Ascending aorta (tissue), 2 donors: ENCODE results near the gene USH1G. TPM values are rescaled to one million over a fixed set of nuclear protein-coding genes. Genes with fewer than 3 reads are reported as not detected.

Source experiments
- DNase-seq, 2 donors: peaks; one replicate each; pipeline ENCODE4 v3.0.0-alpha.2; 2019; ENCODE audit warnings: low spot score in 2 of 2
- H3K27ac ChIP-seq, 2 donors: fragments of 200-600 bp; sonication (generic); one replicate each; pipeline ENCODE4 v1.5.1; 2016 to 2017; ENCODE audit warnings: mild to moderate bottlenecking in 1 of 2
- H3K27me3 ChIP-seq: fragments of 200-600 bp; sonication (generic); one replicate; pipeline ENCODE4 v1.5.1; 2017
- H3K36me3 ChIP-seq, 2 donors: fragments of 200-600 bp; sonication (generic); one replicate each; pipeline ENCODE4 v1.5.1; 2016
- H3K4me1 ChIP-seq, 2 donors: fragments of 200-600 bp; sonication (generic); one replicate each; pipeline ENCODE4 v1.5.1; 2016 to 2017; ENCODE audit warnings: mild to moderate bottlenecking in 1 of 2
- H3K4me3 ChIP-seq, 2 donors: fragments of 200-600 bp; sonication (generic); one replicate each; pipeline ENCODE4 v1.5.1; 2016 to 2017; ENCODE audit warnings: mild to moderate bottlenecking in 1 of 2
- H3K9me3 ChIP-seq, 2 donors: fragments of 200-600 bp; sonication (generic); one replicate each; pipeline ENCODE4 v1.5.1; 2016
- CTCF ChIP-seq, 3 experiments: fragments of 200-600 bp in 2 of 3; fragments of 450-650 bp in 1 of 3; sonication (generic) in 2 of 3; IDR thresholded peaks; one replicate each; pipeline ENCODE4 v1.5.1; 2016 to 2019; ENCODE audit warnings: antibody characterized with exemption in 3 of 3, mild to moderate bottlenecking in 1 of 3, moderate library complexity in 1 of 3
- intact Hi-C: fragments of 100-400 bp; cut with DNase I; formaldehyde crosslinking; loops from one replicate; pipeline ENCODE4 v1.15.1; 2023
- total RNA-seq: library from RNA; depleted of rRNA; stranded (reverse); fragments of >200 nt; gene quantifications from one replicate; pipeline ENCODE4 v1.1.0, GENCODE V29; 2016

Gene USH1G
- total RNA-seq, 1 donor from 2014 or later = not detected

- H3K27ac ChIP-seq = no peak overlapping the region
- H3K4me3 ChIP-seq = no peak overlapping the region
- H3K27me3 ChIP-seq = no peaks in the 10 kb centered on the region
- DNase-seq = no peak
- no peaks in the 10 kb centered on the region for H3K36me3 ChIP-seq
- TF ChIP-seq CTCF (IDR thresholded peaks at IDR 0.05) = no peak
- no peaks in the 10 kb centered on the region for H3K4me1 ChIP-seq
- no peaks in the 10 kb centered on the region for H3K9me3 ChIP-seq
- intact Hi-C loops = no loop called here
Measured at GRCh38 chr17:74945543-74945942, 22.5 kb upstream of the USH1G start.

DNA sequence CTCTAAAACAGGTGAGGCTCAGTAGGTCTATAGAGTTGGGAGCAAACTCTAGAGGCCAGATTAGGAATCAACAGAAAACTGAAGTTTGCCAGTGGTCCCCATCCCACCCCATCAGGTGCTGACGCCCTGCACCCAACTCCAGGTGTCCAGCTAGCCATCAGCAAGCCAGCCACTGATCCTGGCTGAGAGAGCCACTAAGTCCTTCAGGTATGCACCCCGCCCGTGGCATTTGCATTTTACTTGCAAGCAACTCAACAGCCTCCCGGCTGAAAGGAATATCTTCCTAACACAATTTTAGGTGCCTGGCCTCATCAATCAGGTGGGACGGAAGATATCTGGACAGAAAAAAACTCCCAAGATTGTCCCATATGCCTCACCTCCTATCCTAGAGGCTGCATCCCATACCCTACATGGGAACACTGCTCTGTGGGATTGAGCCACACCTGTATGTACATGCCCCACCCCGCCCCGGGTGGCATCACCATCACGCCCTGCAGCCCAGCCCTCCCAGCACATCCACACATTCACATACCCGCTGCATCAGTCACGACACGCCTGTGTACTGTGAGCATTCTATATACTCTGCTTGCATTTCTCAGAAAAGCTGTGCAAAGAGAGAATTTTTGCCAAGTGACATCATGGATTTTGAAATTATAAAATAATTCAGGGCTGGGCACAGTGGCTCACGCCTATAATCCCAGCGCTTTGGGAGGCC is 20.9 kb upstream of the USH1G start:
- Histone ChIP-seq H3K4me3 (no peak overlapping the region), H3K9me3 (no peaks in the 10 kb centered on the region), H3K36me3 (no peaks in the 10 kb centered on the region), H3K27ac (no peak overlapping the region), H3K4me1 (no peaks in the 10 kb centered on the region), H3K27me3 (no peaks in the 10 kb centered on the region)
- no peak for DNase-seq
- TF ChIP-seq CTCF (IDR thresholded peaks at IDR 0.05) = no peak
- intact Hi-C loops = no loop called here

DNA sequence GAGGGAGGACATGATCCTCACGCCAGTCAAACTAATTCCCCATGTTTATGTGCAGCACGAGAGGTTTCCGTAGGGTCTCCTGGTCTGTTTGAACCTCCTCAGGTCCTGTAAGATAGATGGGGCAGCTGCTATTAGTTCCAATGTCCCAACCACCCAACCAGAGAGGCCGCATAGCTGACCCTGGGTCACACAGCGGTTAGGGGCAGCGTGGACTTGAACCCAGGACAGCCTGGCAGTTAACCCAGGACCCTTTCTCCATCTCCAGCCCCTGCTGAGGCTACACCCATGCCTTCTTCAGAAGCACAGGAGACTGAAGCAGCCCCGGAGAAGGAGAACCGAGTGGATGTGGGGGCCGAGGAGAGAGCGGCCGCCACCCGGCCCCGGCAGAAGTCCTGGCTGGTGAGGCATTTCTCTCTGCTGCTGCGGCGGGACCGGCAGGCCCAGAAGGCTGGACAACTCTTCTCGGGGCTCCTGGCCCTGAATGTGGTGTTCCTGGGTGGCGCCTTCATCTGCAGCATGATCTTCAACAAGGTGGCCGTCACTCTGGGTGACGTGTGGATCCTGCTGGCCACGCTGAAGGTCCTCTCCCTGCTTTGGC is 18.2 kb upstream of the USH1G start:
- Histone ChIP-seq H3K9me3 (no peaks in the 10 kb centered on the region), H3K4me1 (no peaks in the 10 kb centered on the region), H3K36me3 (no peaks in the 10 kb centered on the region), H3K4me3 (no peak overlapping the region), H3K27me3 (peaks cover 5% of the 10 kb centered on the region), H3K27ac (no peak overlapping the region)
- no peak for TF ChIP-seq CTCF (IDR thresholded peaks at IDR 0.05)
- DNase-seq = no peak
- intact Hi-C loops = no loop called here

DNA sequence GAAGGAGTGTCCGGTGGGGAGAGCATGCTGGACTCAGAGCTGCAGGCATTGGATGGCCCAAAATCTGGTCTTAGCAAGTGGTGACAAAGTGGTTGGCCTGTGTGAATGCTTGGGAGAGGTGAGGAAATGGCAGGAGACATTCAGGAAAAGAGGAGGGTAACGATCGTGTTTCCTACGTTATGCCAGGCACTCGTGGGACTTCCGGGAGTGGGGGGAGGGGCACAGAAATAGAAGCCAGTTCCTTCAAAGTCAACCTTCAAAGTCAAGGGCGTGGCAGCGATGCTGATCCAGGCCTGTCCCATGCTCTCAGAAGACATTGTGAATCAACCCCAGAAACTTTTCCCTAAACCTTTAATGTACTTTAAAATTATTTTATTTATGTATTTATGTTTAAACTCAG is 16.5 kb upstream of the USH1G start:
- peaks cover 0 to 5% of the 10 kb centered on the region in 2 donors for H3K4me1 ChIP-seq
- peaks cover 19% of the 10 kb centered on the region for H3K27me3 ChIP-seq
- intact Hi-C loops = no loop called here
- H3K9me3 ChIP-seq = no peaks in the 10 kb centered on the region
- H3K36me3 ChIP-seq = no peaks in the 10 kb centered on the region
- DNase-seq = no peak
- no peak overlapping the region for H3K27ac ChIP-seq
- TF ChIP-seq CTCF (IDR thresholded peaks at IDR 0.05) = no peak
- H3K4me3 ChIP-seq = no peak overlapping the region

GRCh38 chr17:74938194-74938950 is 15.3 kb upstream of the USH1G start:
- H3K27me3 ChIP-seq = peaks cover 19% of the 10 kb centered on the region
- no peak overlapping the region for H3K27ac ChIP-seq
- no peaks in the 10 kb centered on the region for H3K36me3 ChIP-seq
- DNase-seq = no peak
- no peak overlapping the region for H3K4me3 ChIP-seq
- intact Hi-C loops = no loop called here
- H3K9me3 ChIP-seq = no peaks in the 10 kb centered on the region
- TF ChIP-seq CTCF (IDR thresholded peaks at IDR 0.05) = no peak
- peaks cover 0 to 5% of the 10 kb centered on the region in 2 donors for H3K4me1 ChIP-seq
